K562 (cell line): Measurements from ENCODE around the gene EDRF1. TPM values are rescaled to one million over a fixed set of nuclear protein-coding genes. Genes with fewer than 3 reads are reported as not detected.

Experiments
- ATAC-seq: fragments of 200-7000 bp; cut with Tn5 transposase; 3 replicates; pipeline ENCODE4 v1.9.1; 2020; ENCODE audit warnings: moderate library complexity
- BruUV-seq: library from RNA; stranded (reverse); fragments of 400-500 nt; replicated peaks from 2 replicates; lab custom pipeline; 2021; lab: Mats Ljungman, UMichigan
- CTCF ChIA-PET: fragments of 300-600 bp; formaldehyde crosslinking; extraction: SDS; loops from one replicate; lab custom pipeline; 2021; ENCODE audit warnings: low intra/inter-chr PET ratio; lab: Yijun Ruan, JAX
- POLR2A ChIA-PET: fragments of 300-600, 350-650 bp; sonication (Branson Sonifier 250); formaldehyde crosslinking; extraction: SDS; loops from one replicate; lab custom pipeline; 2021; ENCODE audit warnings: antibody characterized with exemption, inconsistent platforms; lab: Yijun Ruan, JAX
- DNase-seq, 4 experiments: peaks; one replicate each; pipeline versions ENCODE4 v3.0.0 to v3.0.0-alpha.2; 2011 to 2018; ENCODE audit warnings: low spot score in 3 of 4, mixed read lengths in 3 of 4; ENCODE audit errors: extremely low read depth in 1 of 4
- FAIRE-seq: peaks from 2 replicates; lab custom pipeline; 2011; peaks lifted over from hg19 to GRCh38; lab: Jason Lieb, UNC
- H2AFZ ChIP-seq: 2 replicates; pipeline ENCODE4 v1.6.0; 2011; ENCODE audit warnings: low read depth, low read length, control low read depth, inconsistent platforms
- H3K27ac ChIP-seq: fragments of 200-600 bp; 3 replicates; pipeline ENCODE4 v1.8.0; 2011; ENCODE audit warnings: low read depth, mild to moderate bottlenecking, control low read depth, inconsistent platforms, low read length, moderate library complexity, mixed read lengths; ENCODE audit errors: extremely low read depth
- H3K27me3 ChIP-seq, 2 experiments: fragments of 300-600 bp in 1 of 2; 2 replicates in 1 of 2; 3 replicates in 1 of 2; pipeline versions ENCODE4 v1.6.0 to v1.8.0; 2011; ENCODE audit warnings: inconsistent platforms in 2 of 2, low read length in 2 of 2, mild to moderate bottlenecking in 1 of 2, mixed read lengths in 1 of 2, moderate library complexity in 1 of 2; ENCODE audit not compliant: control insufficient read depth in 2 of 2, insufficient read depth in 2 of 2
- H3K36me3 ChIP-seq: fragments of 300-600 bp; 3 replicates; pipeline ENCODE4 v1.8.0; 2011; ENCODE audit warnings: mild to moderate bottlenecking, low read length, inconsistent platforms; ENCODE audit not compliant: control insufficient read depth, insufficient read depth
- H3K4me1 ChIP-seq, 2 experiments: fragments of 200-600 bp in 1 of 2; replicated peaks in 1 of 2; 2 replicates in 1 of 2; 3 replicates in 1 of 2; pipeline versions ENCODE4 v1.5.1 to v1.8.0; 2011; ENCODE audit warnings: inconsistent platforms in 2 of 2, low read length in 2 of 2, mild to moderate bottlenecking in 1 of 2, mixed read lengths in 1 of 2, moderate library complexity in 1 of 2; ENCODE audit not compliant: control insufficient read depth in 2 of 2, insufficient read depth in 2 of 2
- H3K4me2 ChIP-seq: 2 replicates; pipeline ENCODE4 v1.6.1; 2011; ENCODE audit warnings: low read length, control low read depth, inconsistent platforms, mixed read lengths; ENCODE audit not compliant: insufficient read depth
- H3K4me3 ChIP-seq: fragments of 200-600 bp; sonication (generic), shearing (Covaris generic); 2 replicates; pipeline ENCODE4 v1.5.1; 2016; ENCODE audit warnings: control low read depth, inconsistent platforms
- H3K79me2 ChIP-seq: fragments of 200-600 bp; 3 replicates; pipeline ENCODE4 v1.8.0; 2011; ENCODE audit warnings: low read length, inconsistent platforms; ENCODE audit not compliant: control insufficient read depth, insufficient read depth
- H3K9ac ChIP-seq, 2 experiments: 2 replicates each; pipeline versions ENCODE4 v1.6.0 to v1.6.1; 2011; ENCODE audit warnings: low read depth in 2 of 2, low read length in 2 of 2, control low read depth in 1 of 2, inconsistent platforms in 1 of 2, mild to moderate bottlenecking in 1 of 2, mixed read lengths in 1 of 2; ENCODE audit not compliant: insufficient read depth in 1 of 2
- H3K9me1 ChIP-seq: one replicate; pipeline ENCODE4 v1.6.0; 2011; ENCODE audit warnings: inconsistent platforms, mild to moderate bottlenecking, low read length, moderate library complexity; ENCODE audit not compliant: control insufficient read depth, insufficient read depth
- H3K9me3 ChIP-seq: replicated peaks from 2 replicates; pipeline ENCODE4 v1.5.1; 2011; ENCODE audit warnings: low read depth, low read length, inconsistent platforms; ENCODE audit not compliant: control insufficient read depth, insufficient read depth
- H4K20me1 ChIP-seq: replicated peaks from 2 replicates; pipeline ENCODE4 v1.6.1; 2011; ENCODE audit warnings: low read length, inconsistent platforms, mixed read lengths; ENCODE audit not compliant: control insufficient read depth, insufficient read depth
- FOXP1 ChIP-seq: sonication (generic); formaldehyde crosslinking; IDR thresholded peaks from 2 replicates; pipeline ENCODE4 v1.8.0; 2022; ENCODE audit warnings: mild to moderate bottlenecking, missing genetic modification reagents
- ILK ChIP-seq: fragments of 450-650 bp; IDR thresholded peaks from 2 replicates; pipeline ENCODE4 v1.6.1; 2016; ENCODE audit warnings: missing genetic modification characterization, low read depth, mild to moderate bottlenecking, missing compliant biosample characterization, moderate library complexity, borderline replicate concordance
- NBN ChIP-seq: fragments of 450-650 bp; IDR thresholded peaks from 2 replicates; pipeline ENCODE4 v1.6.1; 2016; ENCODE audit warnings: low read depth, mild to moderate bottlenecking
- NONO ChIP-seq, 2 experiments: fragments of 200-400 bp in 1 of 2; fragments of 450-650 bp in 1 of 2; formaldehyde crosslinking in 1 of 2; IDR thresholded peaks; 2 replicates each; pipeline ENCODE4 v1.6.1; 2017; ENCODE audit warnings: low read depth in 2 of 2, mild to moderate bottlenecking in 2 of 2, moderate library complexity in 2 of 2, low read length in 1 of 2
- RFX1 ChIP-seq: fragments of 450-650 bp; IDR thresholded peaks from 2 replicates; pipeline ENCODE4 v1.6.1; 2016; ENCODE audit warnings: mild to moderate bottlenecking, moderate library complexity
- SMAD2 ChIP-seq: fragments of 150-350 bp; IDR thresholded peaks from 2 replicates; pipeline ENCODE4 v1.6.1; 2014; ENCODE audit warnings: low read depth, mild to moderate bottlenecking, low read length
- ZNF764 ChIP-seq: fragments of 250-450 bp; sonication (Bioruptor Pico); IDR thresholded peaks from 2 replicates; pipeline ENCODE4 v1.4.0; 2020; ENCODE audit warnings: low read depth, mild to moderate bottlenecking, moderate library complexity
- WGBS: fragments of 100-300 bp; shearing (Covaris generic); methylation state at CpG from one replicate; pipeline ENCODE4 v1.1.6; 2016; ENCODE audit warnings: low coverage, mixed read lengths; ENCODE audit not compliant: insufficient coverage; ENCODE audit errors: missing lambda C conversion rate; 5-methylcytosine and 5-hydroxymethylcytosine counted together
- in situ Hi-C: fragments of 300-500 bp; cut with MboI; formaldehyde crosslinking; loops from 4 replicates; pipeline ENCODE4 v1.15.0; 2018; ENCODE audit warnings: inconsistent platforms, mixed read lengths
- intact Hi-C: fragments of 100-400 bp; cut with micrococcal nuclease; formaldehyde crosslinking; loops from 2 replicates; pipeline ENCODE4 v1.14.2; 2022
- polyA plus RNA-seq, 8 experiments: library from polyadenylated mRNA; depleted of rRNA in 4 of 8; stranded (reverse) in 5 of 8; unstranded in 3 of 8; fragments of >200 nt; fragmentation: Nextera tagmentation in 2 of 8; fragmentation: Illumina TruSeq in 1 of 8; extraction: Ambion mirVana in 2 of 8; extraction: Trizol in 1 of 8; gene quantifications; 2 replicates each; pipeline versions ENCODE4 v1.2.1 to v1.2.3, GENCODE V29; 2011 to 2014; ENCODE audit warnings: inconsistent platforms in 1 of 8, missing spikeins in 1 of 8
- total RNA-seq, 7 experiments: library from RNA; depleted of rRNA in 6 of 7; stranded (reverse); fragments of >200 nt in 6 of 7; fragmentation: Illumina TruSeq in 2 of 7; extraction: Trizol in 2 of 7; gene quantifications; 2 replicates each; pipeline versions ENCODE4 v1.2.1 to v1.2.3, GENCODE V29; 2011 to 2021; ENCODE audit warnings: low replicate concordance in 1 of 7
- TF ChIP-seq, protein P1 (sequence below): fragments of 250-450 bp; sonication (Bioruptor Pico); IDR thresholded peaks from 2 replicates; pipeline ENCODE4 v1.8.0; 2022; ENCODE audit warnings: moderate library complexity, mild to moderate bottlenecking, inconsistent platforms

The EDRF1 gene
- total and polyA plus RNA-seq, 9 of the 15 experiments (the other 6 are each of a cell fraction or from before 2014, with no cell fraction given), result 7.6 to 26.0 (median 18.6) TPM

DNA sequence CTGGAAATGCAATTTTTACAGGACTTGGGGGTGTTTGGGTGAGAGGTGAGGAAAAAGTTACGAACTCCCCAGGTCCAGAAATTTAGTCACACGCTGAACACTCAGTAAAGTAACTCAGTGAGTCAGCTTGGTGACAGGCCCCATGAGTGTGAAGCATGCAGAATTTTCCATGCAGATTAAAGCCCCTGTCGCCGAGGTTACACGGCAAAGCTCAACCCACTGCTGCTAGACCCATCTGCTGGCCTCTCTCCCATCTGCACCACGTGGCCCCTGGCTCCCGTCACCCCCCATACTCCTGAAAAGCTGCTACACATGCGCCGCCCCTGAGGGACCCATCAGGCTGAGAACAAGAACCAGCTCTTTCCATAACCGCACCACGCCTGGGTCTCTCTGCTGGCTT is 63.1 kb downstream of the EDRF1 start:
- Histone ChIP-seq H3K79me2 (no peaks in the 10 kb centered on the region), H3K27ac (no peak overlapping the region), H3K9me3 (no peaks in the 10 kb centered on the region), H3K27me3 (no peaks in the 10 kb centered on the region), H3K4me1 (no peaks in the 10 kb centered on the region), H3K9me1 (no peaks in the 10 kb centered on the region), H4K20me1 (no peaks in the 10 kb centered on the region), H3K36me3 (no peaks in the 10 kb centered on the region), H3K4me3 (no peak overlapping the region), H3K9ac (no peak overlapping the region), H3K4me2 (no peak overlapping the region), H2AFZ (no peak overlapping the region)
- BruUV-seq, result no TSS peak
- CTCF ChIA-PET, result no interaction called here
- in situ Hi-C loops (no loop called here), intact Hi-C loops (no loop called here)
- 52% methylated on average over 11 of the region's 11 CpGs for WGBS
- TF ChIP-seq ILK (tag) (no peak), RFX1 (peak; percentile 10; the same call in 1 of the 2 replicates)
- TF ChIP-seq, protein P1, sequence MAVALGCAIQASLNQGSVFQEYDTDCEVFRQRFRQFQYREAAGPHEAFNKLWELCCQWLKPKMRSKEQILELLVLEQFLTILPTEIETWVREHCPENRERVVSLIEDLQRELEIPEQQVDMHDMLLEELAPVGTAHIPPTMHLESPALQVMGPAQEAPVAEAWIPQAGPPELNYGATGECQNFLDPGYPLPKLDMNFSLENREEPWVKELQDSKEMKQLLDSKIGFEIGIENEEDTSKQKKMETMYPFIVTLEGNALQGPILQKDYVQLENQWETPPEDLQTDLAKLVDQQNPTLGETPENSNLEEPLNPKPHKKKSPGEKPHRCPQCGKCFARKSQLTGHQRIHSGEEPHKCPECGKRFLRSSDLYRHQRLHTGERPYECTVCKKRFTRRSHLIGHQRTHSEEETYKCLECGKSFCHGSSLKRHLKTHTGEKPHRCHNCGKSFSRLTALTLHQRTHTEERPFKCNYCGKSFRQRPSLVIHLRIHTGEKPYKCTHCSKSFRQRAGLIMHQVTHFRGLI (CRISPR knock-in tag), result no peak
- POLR2A ChIA-PET, result no interaction called here
- FAIRE-seq, result no peak
- ATAC-seq, result no peak
- no peak for DNase-seq

GRCh38 chr10:125783408-125783807 is 63.9 kb downstream of the EDRF1 start:
- no peak overlapping the region for H3K4me3 ChIP-seq
- no peak overlapping the region for H3K27ac ChIP-seq
- H4K20me1 ChIP-seq, result no peaks in the 10 kb centered on the region
- H3K9ac ChIP-seq, result no peak overlapping the region
- no peak for ATAC-seq
- H3K9me3 ChIP-seq, result no peaks in the 10 kb centered on the region
- 86% methylated on average over 4 of the region's 7 CpGs for WGBS
- H3K9me1 ChIP-seq, result no peaks in the 10 kb centered on the region
- TF ChIP-seq SMAD2 (no peak), FOXP1 (CRISPR knock-in tag) (no peak), NONO (IDR thresholded peaks at IDR 0.05; ENCODE audit: low read depth in 2 of 2, low read length in 1 of 2) (no peak), ZNF764 (CRISPR knock-in tag) (no peak), NBN (no peak)
- intact Hi-C loops (no loop called here), in situ Hi-C loops (no loop called here)
- no TSS peak for BruUV-seq
- FAIRE-seq, result no peak
- ChIA-PET CTCF (interaction anchor here (0.8 kb wide), 1 partner anchor 80 kb away, joined by 3 read pairs; no protein-coding TSS in a partner anchor), POLR2A (interaction anchor here (1.2 to 1.3 kb wide), 2 partner anchors 10 to 13 kb away, joined by 3 read pairs; no protein-coding TSS in a partner anchor)
- no peak overlapping the region for H2AFZ ChIP-seq
- H3K36me3 ChIP-seq, result no peaks in the 10 kb centered on the region
- no peaks in the 10 kb centered on the region for H3K4me1 ChIP-seq
- H3K79me2 ChIP-seq, result no peaks in the 10 kb centered on the region
- no peaks in the 10 kb centered on the region for H3K27me3 ChIP-seq
- DNase-seq, result no peak
- no peak overlapping the region for H3K4me2 ChIP-seq
